NCI-H146 (cell line): ENCODE results near the gene MAPT.
"Not testable (repeated sequence)": the region's sequence is repeated elsewhere in the genome, so short reads cannot be mapped to it uniquely, and the experiment has no call there.

ENCODE experiments used
- DNase-seq: peaks from one replicate; lab custom pipeline; 2025; lab: John Stamatoyannopoulos, UW

MAPT gene

DNA sequence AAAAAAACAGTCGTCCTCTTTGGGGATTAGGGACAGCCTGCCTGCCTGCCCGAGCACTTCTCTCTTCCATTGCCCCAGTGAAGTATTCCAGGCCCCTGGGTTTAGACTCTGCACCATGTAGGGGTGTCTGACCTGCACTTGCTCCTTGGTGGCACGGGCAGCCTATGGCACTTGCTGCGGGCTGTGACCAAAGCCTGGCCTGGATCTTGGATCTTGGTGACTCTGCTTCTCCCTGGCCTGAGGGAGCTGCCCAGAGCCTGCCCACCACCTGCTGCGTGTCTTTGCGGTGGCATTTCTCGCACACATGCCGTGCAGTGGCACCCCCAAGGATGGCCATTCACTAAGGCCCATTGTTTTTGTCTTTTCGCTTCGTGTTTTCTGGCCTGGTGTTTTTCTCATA is 98.5 kb downstream of the MAPT start:
- no peak for DNase-seq

DNA sequence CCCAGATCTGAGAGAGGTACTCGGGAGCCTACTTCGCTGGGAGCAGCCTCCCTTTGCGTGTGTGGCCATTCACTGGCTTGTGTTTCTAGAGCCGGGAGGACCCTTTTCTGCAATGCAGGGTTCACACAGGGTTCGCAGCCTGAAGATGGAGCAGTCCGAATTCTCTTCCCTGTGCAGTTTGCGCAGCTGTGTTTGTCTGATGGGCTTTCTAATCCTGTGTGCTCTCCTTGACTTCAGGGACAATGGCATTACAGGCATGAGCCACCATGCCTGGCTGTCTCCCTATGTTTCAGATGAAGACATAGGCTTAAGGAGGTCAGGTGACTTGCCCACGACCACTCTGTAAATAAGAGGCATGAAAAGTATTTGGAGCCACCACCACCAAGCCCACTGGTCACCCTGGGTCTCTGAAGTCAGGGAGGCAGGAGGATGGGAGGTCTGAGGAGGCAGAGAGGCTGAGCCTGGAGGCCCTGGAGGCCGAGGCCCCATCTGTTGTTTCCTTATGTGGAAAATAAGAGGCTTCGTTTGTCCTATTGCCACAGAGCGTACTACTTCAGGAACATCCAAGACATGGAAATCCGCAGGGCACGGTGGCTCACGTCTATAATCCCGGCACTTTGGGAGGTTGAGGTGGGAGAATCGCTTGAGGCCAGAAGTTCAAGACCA is 99.7 kb downstream of the MAPT start:
- peak; percentile 28 for DNase-seq

DNA sequence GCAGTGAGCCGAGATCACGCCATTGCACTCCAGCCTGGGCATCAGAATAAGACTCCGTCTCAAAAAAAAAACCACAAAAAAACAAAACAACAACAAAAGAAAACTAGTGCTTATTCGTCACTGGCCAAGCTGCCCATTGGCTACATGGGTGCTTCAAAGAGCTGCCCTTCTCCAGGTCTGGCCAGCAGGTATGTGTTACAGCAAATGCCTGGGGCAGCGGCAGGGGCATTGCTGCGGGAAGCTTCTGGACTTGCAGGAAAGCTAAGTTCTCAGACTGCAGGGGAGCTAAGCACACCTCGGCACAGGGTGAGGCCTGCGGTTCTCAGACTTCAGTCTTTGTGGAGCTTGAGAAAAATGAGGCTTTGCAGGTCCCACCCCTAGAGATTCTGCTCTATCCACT is 100.6 kb downstream of the MAPT start:
- no peak for DNase-seq

DNA sequence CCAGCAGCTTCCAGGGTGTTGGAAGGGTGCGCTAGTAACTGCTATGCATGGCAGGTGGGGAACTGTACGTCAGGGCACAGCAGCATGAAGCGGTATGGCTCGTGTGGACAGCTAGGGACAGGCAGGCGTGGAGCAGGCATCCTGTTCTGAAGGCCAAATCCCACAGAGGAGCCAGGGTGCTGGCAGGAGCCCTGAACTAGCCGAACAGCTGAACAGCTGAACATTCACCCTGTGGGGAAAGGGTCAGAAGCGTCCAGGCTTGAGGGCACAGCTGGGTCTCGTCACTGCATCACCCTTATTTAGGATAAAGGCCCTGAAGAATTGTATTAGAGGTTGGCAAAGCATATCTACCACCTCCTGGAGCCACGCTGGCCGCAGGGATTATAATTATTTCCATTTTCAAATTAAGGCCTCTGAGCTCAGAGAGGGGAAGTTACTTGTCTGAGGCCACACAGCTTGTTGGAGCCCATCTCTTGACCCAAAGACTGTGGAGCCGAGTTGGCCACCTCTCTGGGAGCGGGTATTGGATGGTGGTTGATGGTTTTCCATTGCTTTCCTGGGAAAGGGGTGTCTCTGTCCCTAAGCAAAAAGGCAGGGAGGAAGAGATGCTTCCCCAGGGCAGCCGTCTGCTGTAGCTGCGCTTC is 101.4 kb downstream of the MAPT start:
- no peak for DNase-seq

DNA sequence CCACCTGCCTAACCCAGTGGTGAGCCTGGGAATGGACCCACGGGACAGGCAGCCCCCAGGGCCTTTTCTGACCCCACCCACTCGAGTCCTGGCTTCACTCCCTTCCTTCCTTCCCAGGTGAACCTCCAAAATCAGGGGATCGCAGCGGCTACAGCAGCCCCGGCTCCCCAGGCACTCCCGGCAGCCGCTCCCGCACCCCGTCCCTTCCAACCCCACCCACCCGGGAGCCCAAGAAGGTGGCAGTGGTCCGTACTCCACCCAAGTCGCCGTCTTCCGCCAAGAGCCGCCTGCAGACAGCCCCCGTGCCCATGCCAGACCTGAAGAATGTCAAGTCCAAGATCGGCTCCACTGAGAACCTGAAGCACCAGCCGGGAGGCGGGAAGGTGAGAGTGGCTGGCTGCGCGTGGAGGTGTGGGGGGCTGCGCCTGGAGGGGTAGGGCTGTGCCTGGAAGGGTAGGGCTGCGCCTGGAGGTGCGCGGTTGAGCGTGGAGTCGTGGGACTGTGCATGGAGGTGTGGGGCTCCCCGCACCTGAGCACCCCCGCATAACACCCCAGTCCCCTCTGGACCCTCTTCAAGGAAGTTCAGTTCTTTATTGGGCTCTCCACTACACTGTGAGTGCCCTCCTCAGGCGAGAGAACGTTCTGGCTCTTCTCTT is 102.1 kb downstream of the MAPT start:
- no peak for DNase-seq

DNA sequence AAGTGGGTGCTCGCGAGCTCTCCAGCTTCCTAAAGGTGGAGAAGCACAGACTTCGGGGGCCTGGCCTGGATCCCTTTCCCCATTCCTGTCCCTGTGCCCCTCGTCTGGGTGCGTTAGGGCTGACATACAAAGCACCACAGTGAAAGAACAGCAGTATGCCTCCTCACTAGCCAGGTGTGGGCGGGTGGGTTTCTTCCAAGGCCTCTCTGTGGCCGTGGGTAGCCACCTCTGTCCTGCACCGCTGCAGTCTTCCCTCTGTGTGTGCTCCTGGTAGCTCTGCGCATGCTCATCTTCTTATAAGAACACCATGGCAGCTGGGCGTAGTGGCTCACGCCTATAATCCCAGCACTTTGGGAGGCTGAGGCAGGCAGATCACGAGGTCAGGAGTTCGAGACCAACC is 102.8 kb downstream of the MAPT start:
- no peak for DNase-seq

DNA sequence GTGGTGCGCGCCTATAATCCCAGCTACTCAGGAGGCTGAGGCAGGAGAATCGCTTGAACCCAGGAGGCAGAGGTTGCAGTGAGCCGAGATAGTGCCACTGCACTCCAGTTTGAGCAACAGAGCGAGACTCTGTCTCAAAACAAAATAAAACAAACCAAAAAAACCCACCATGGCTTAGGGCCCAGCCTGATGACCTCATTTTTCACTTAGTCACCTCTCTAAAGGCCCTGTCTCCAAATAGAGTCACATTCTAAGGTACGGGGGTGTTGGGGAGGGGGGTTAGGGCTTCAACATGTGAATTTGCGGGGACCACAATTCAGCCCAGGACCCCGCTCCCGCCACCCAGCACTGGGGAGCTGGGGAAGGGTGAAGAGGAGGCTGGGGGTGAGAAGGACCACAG is 103.3 kb downstream of the MAPT start:
- DNase-seq: no peak

DNA sequence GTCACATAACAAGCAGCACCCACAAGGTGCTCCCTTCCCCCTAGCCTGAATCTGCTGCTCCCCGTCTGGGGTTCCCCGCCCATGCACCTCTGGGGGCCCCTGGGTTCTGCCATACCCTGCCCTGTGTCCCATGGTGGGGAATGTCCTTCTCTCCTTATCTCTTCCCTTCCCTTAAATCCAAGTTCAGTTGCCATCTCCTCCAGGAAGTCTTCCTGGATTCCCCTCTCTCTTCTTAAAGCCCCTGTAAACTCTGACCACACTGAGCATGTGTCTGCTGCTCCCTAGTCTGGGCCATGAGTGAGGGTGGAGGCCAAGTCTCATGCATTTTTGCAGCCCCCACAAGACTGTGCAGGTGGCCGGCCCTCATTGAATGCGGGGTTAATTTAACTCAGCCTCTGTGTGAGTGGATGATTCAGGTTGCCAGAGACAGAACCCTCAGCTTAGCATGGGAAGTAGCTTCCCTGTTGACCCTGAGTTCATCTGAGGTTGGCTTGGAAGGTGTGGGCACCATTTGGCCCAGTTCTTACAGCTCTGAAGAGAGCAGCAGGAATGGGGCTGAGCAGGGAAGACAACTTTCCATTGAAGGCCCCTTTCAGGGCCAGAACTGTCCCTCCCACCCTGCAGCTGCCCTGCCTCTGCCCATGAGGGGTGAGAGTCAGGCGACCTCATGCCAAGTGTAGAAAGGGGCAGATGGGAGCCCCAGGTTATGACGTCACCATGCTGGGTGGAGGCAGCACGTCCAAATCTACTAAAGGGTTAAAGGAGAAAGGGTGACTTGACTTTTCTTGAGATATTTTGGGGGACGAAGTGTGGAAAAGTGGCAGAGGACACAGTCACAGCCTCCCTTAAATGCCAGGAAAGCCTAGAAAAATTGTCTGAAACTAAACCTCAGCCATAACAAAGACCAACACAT is 104.9 kb downstream of the MAPT start, which contains the start of gene STH:
Gene STH (plus strand): TSS at position 264 of the 913 bp plus-strand sequence. CDS start 30 bp downstream, at position 294.
- no peak for DNase-seq

DNA sequence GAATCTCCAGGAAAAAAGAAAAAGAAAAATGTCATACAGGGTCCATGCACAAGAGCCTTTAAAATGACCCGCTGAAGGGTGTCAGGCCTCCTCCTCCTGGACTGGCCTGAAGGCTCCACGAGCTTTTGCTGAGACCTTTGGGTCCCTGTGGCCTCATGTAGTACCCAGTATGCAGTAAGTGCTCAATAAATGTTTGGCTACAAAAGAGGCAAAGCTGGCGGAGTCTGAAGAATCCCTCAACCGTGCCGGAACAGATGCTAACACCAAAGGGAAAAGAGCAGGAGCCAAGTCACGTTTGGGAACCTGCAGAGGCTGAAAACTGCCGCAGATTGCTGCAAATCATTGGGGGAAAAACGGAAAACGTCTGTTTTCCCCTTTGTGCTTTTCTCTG is 105.5 kb downstream of the MAPT start:
- DNase-seq: no peak

DNA sequence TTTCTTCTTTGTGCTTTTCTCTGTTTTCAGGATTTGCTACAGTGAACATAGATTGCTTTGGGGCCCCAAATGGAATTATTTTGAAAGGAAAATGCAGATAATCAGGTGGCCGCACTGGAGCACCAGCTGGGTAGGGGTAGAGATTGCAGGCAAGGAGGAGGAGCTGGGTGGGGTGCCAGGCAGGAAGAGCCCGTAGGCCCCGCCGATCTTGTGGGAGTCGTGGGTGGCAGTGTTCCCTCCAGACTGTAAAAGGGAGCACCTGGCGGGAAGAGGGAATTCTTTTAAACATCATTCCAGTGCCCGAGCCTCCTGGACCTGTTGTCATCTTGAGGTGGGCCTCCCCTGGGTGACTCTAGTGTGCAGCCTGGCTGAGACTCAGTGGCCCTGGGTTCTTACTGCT is 105.9 kb downstream of the MAPT start:
- no peak for DNase-seq

DNA sequence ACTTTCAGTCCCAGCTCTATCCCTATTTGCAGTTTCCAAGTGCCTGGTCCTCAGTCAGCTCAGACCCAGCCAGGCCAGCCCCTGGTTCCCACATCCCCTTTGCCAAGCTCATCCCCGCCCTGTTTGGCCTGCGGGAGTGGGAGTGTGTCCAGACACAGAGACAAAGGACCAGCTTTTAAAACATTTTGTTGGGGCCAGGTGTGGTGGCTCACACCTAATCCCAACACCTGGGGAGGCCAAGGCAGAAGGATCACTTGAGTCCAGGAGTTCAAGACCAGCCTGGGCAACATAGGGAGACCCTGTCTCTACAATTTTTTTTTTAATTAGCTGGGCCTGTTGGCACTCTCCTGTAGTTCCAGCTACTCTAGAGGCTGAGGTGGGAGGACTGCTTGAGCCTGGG is 106.4 kb downstream of the MAPT start:
- no peak for DNase-seq

DNA sequence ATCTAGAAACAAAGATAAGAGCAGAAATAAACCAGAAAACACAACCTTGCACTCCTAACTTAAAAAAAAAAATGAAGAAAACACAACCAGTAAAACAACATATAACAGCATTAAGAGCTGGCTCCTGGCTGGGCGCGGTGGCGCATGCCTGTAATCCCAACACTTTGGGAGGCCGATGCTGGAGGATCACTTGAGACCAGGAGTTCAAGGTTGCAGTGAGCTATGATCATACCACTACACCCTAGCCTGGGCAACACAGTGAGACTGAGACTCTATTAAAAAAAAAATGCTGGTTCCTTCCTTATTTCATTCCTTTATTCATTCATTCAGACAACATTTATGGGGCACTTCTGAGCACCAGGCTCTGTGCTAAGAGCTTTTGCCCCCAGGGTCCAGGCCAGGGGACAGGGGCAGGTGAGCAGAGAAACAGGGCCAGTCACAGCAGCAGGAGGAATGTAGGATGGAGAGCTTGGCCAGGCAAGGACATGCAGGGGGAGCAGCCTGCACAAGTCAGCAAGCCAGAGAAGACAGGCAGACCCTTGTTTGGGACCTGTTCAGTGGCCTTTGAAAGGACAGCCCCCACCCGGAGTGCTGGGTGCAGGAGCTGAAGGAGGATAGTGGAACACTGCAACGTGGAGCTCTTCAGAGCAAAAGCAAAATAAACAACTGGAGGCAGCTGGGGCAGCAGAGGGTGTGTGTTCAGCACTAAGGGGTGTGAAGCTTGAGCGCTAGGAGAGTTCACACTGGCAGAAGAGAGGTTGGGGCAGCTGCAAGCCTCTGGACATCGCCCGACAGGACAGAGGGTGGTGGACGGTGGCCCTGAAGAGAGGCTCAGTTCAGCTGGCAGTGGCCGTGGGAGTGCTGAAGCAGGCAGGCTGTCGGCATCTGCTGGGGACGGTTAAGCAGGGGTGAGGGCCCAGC is 107.3 kb downstream of the MAPT start:
- no peak for DNase-seq

DNA sequence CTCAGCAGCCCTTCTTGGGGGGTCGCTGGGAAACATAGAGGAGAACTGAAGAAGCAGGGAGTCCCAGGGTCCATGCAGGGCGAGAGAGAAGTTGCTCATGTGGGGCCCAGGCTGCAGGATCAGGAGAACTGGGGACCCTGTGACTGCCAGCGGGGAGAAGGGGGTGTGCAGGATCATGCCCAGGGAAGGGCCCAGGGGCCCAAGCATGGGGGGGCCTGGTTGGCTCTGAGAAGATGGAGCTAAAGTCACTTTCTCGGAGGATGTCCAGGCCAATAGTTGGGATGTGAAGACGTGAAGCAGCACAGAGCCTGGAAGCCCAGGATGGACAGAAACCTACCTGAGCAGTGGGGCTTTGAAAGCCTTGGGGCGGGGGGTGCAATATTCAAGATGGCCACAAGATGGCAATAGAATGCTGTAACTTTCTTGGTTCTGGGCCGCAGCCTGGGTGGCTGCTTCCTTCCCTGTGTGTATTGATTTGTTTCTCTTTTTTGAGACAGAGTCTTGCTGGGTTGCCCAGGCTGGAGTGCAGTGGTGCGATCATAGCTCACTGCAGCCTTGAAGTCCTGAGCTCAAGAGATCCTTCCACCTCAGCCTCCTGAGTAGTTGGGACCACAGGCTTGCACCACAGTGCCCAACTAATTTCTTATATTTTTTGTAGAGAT is 108.1 kb downstream of the MAPT start:
- DNase-seq: peak; percentile 58

DNA sequence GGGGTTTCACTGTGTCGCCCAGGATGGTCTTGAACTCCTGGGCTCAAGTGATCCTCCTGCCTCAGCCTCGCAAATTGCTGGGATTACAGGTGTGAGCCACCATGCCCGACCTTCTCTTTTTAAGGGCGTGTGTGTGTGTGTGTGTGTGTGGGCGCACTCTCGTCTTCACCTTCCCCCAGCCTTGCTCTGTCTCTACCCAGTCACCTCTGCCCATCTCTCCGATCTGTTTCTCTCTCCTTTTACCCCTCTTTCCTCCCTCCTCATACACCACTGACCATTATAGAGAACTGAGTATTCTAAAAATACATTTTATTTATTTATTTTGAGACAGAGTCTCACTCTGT is 108.6 kb downstream of the MAPT start:
- DNase-seq: no peak

DNA sequence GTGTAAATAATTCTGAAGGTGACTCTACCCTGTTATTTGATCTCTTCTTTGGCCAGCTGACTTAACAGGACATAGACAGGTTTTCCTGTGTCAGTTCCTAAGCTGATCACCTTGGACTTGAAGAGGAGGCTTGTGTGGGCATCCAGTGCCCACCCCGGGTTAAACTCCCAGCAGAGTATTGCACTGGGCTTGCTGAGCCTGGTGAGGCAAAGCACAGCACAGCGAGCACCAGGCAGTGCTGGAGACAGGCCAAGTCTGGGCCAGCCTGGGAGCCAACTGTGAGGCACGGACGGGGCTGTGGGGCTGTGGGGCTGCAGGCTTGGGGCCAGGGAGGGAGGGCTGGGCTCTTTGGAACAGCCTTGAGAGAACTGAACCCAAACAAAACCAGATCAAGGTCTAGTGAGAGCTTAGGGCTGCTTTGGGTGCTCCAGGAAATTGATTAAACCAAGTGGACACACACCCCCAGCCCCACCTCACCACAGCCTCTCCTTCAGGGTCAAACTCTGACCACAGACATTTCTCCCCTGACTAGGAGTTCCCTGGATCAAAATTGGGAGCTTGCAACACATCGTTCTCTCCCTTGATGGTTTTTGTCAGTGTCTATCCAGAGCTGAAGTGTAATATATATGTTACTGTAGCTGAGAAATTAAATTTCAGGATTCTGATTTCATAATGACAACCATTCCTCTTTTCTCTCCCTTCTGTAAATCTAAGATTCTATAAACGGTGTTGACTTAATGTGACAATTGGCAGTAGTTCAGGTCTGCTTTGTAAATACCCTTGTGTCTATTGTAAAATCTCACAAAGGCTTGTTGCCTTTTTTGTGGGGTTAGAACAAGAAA is 109.8 kb downstream of the MAPT start:
- DNase-seq: no peak

DNA sequence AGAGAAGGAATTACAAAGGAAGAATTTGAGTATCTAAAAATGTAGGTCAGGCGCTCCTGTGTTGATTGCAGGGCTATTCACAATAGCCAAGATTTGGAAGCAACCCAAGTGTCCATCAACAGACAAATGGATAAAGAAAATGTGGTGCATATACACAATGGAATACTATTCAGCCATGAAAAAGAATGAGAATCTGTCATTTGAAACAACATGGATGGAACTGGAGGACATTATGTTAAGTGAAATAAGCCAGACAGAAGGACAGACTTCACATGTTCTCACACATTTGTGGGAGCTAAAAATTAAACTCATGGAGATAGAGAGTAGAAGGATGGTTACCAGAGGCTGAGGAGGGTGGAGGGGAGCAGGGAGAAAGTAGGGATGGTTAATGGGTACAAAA is 111.7 kb downstream of the MAPT start:
- not testable (repeated sequence) for DNase-seq

DNA sequence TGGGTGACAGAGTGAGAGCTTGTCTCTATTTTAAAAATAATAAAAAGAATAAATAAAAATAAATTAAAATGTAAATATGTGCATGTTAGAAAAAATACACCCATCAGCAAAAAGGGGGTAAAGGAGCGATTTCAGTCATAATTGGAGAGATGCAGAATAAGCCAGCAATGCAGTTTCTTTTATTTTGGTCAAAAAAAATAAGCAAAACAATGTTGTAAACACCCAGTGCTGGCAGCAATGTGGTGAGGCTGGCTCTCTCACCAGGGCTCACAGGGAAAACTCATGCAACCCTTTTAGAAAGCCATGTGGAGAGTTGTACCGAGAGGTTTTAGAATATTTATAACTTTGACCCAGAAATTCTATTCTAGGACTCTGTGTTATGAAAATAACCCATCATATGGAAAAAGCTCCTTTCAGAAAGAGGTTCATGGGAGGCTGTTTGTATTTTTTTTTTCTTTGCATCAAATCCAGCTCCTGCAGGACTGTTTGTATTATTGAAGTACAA is 113.2 kb downstream of the MAPT start:
- no peak for DNase-seq

DNA sequence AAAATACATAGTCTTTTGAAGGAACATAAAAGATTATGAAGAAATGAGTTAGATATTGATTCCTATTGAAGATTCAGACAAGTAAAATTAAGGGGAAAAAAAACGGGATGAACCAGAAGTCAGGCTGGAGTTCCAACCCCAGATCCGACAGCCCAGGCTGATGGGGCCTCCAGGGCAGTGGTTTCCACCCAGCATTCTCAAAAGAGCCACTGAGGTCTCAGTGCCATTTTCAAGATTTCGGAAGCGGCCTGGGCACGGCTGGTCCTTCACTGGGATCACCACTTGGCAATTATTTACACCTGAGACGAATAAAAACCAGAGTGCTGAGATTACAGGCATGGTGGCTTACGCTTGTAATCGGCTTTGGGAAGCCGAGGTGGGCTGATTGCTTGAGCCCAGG is 114.2 kb downstream of the MAPT start:
- no peak for DNase-seq

DNA sequence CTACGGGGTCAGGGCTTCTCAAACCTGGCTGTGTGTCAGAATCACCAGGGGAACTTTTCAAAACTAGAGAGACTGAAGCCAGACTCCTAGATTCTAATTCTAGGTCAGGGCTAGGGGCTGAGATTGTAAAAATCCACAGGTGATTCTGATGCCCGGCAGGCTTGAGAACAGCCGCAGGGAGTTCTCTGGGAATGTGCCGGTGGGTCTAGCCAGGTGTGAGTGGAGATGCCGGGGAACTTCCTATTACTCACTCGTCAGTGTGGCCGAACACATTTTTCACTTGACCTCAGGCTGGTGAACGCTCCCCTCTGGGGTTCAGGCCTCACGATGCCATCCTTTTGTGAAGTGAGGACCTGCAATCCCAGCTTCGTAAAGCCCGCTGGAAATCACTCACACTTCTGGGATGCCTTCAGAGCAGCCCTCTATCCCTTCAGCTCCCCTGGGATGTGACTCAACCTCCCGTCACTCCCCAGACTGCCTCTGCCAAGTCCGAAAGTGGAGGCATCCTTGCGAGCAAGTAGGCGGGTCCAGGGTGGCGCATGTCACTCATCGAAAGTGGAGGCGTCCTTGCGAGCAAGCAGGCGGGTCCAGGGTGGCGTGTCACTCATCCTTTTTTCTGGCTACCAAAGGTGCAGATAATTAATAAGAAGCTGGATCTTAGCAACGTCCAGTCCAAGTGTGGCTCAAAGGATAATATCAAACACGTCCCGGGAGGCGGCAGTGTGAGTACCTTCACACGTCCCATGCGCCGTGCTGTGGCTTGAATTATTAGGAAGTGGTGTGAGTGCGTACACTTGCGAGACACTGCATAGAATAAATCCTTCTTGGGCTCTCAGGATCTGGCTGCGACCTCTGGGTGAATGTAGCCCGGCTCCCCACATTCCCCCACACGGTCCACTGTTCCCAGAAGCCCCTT is 115.6 kb downstream of the MAPT start:
- DNase-seq: no peak
